ENCODE data around the gene KPNB1.

Gene KPNB1

DNA sequence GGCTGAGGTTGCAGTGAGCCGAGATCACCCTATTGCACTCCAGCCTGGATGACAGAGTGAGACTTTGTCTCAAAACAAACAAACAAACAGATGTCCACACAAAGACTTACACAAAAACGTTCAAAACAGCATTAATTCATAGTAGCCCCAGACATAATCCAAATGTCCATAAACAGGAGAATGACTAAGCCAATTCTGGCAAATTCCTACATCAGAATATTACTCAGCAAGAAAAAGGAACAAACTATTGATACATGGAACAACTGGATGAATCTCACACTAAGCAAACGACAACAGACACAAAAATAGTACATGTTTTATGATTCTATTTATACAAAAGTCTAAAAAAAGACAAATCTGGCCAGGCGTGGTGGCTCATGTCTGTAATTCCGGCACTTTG is 10.8 kb upstream of the KPNB1 start:
- DNase-seq, result no peak

DNA sequence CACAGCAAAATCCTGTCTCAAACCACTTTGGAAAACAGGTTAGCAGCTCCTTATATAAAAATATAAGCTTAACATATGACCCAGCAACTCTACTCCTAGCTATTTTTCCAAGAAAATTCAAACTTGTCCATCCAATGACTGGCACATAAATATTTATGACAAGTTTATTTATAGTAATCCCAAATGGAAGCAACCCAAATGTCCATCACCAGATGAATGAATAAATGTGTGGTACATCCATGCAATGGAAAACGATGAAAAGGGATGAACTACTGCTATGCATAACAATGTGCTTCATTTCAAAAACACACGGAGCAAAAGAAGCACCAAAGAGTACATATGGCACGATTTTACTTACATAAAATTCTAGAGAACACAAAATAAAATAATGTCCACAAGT is 9.6 kb upstream of the KPNB1 start:
- DNase-seq, result no peak

DNA sequence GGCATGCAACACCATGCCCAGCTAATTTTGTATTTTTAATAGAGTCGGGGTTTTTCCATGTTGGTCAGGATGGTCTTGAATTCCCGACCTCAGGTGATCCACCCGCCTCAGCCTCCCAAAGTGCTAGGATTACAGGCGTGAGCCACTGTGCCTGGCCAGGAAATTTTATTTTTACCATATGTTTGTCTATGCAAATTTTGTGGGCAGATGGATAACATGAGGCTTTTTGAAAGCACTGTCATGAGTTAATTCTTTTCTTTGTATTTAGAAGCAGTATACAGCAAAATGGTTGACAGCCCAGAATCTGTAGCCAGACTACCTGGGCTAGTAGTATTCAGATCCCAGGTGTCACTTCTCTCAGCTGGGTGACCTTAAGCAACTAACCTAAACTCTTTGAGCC is 8.5 kb upstream of the KPNB1 start:
- DNase-seq, result no peak

DNA sequence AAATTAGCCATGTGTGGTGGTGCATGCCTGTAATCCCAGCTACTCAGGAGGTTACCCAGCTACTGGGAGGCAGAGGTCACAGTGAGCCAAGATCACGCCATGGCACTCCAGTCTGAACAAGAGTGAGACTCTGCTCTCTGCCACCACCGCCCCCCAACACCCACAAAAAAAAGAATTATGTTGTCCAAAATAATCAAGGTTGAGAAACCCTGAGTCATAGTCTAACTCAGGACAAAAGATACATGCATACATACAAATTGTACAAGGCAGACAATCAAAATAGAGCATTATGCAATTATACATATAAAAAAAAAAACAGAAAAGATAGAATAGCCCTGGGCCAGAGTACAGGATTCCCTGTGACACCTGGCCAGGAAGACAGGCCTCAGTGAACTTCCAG is 6.6 kb upstream of the KPNB1 start:
- no peak for DNase-seq

DNA sequence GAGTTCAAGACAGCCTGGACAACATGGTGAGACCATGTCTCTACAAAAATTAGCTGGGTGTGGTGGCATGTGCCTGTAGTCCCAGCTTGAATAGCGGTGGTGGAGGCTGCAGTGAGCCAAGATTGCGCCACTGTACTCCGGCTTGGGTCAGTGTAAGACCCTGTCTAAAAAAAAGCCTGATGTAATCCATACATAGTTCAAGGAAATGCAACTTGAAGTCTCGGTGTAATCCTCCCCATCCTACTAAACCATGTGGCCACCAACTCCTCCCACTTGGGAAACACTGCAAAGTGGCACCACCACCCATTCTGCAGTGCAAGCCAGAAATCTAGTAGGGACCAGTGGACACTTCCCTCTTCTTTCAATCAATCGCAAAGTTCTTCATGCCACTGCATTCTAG is 5.4 kb upstream of the KPNB1 start:
- no peak for DNase-seq

DNA sequence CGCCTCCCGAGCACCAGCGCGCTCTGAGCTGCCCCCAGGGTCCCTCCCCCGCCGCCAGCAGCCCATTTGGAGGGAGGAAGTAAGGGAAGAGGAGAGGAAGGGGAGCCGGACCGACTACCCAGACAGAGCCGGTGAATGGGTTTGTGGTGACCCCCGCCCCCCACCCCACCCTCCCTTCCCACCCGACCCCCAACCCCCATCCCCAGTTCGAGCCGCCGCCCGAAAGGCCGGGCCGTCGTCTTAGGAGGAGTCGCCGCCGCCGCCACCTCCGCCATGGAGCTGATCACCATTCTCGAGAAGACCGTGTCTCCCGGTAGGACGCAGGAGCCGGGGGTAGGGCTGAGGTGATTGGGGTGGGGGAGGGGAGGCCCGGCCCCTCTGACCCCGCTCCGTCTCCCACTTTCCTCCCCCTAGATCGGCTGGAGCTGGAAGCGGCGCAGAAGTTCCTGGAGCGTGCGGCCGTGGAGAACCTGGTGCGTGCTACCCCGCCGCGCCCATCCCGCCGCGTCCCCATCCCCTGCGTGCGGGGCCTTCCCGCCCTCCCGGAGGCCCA is 329 bp downstream of the KPNB1 start:
- no peak for DNase-seq

DNA sequence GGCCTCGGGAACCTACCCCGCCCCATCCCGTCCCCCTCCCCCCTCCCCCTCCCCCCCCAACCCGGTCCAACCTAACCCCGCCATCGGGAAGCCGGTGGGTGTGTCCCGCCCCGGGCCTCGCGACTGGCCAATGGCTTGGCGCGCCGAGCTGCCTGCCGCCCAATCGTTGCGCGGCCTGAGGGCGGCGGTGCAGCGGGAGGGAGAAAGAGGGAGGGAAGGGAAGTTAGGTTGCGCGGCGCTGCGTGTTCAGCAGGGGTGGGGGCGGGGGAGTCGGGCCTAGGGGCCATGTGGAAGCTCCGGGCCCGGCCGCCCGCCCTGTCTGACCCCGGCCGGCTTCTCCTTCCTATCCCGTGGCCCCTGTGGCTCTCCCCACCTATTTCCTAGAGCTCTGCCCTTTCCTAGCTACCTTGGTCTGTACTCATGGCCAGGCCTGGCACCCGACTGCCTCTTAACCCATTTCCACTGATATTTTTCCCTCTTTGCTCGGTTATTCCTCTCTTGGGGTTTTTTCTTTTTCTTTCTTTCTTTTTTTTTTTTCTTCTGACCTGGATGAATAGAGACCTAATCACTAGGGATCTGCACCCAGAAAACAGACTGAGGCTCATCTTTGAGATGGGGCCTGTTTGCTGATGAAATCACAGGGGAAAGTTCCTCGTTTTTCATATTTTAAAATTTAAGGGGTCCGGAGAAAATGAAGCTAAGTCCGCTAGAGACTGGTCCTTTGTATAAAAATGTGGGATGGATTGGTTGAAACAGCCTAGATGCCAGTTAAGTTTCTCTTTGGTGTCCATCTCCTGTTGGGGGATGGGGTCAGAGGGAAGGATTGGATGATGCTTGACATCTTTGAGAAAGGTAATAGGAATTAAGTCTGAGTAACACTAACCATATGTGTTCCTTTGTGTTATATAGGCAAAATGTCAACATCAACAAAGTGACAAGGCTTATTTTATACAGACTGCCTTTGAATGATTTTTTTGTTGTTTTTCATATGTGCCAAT is 1.1 kb downstream of the KPNB1 start:
- peak; percentile 97 for DNase-seq

DNA sequence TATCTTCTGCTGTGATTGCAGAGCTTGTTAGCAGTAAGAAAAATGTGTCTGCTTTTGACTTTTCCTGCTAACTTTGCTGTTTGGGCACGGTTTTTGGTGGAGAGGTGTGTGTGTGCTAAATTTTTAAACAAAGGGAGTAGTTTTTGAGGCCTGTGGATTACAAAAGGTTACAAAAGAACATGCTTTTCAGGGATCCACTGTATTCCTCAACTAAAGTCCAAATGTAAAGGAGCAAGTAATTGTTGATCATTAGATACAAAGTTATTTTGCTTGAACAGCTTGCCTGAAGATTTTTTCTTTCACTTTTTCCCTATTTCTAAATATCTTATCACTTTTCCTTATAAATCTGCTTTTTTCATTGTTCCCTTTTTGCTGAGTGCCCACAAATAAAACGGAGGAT is 2.0 kb downstream of the KPNB1 start:
- no peak for DNase-seq

DNA sequence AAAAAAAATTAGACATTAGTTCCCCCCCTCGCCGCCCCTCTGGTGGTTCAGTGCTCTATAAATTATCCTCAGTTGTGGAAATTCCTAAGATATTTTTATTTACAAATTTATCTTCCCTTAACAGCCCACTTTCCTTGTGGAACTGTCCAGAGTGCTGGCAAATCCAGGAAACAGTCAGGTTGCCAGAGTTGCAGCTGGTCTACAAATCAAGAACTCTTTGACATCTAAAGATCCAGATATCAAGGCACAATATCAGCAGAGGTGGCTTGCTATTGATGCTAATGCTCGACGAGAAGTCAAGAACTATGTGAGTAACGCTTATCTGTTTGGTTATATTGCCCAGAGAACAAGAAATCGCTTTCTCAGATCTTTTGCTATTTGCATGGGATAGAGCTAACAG is 2.9 kb downstream of the KPNB1 start:
- DNase-seq, result no peak

DNA sequence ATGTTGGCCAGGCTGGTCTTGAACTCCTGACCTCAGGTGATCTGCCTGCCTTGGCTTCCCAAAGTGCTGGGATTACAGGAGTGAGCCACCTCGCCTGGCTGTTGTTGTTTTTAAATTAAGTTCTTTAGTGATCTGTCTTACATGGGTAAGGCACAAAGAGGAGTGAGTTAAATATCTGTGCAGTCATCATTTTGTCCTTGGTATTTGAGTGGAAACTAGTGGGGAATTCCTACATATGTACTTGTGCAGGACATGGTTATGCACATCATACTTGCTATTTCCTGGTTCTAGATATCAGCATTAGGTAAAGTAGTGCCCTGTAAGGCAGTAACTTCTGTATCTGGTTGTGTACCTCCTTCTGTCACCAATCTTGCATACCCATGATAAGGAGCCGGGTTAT is 3.7 kb downstream of the KPNB1 start:
- no peak for DNase-seq

DNA sequence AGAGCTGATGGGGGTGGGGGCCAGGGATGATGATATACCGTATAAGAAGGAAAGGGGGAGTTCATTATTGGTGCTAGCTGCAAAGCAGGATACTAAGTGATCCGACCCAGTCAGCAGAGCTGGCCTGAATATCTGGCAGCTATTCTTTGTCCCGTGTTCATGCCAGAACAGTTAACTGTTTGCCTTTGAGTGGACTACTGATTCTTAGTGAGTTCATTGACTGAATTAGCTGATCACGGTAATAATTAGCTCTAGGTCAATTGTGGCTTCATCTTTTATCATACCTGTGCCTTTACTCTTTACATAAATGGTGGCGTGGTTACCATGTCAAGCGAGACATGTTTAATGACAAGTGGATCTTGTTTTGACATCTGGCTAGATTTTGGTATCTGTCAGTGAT is 5.3 kb downstream of the KPNB1 start:
- no peak for DNase-seq

DNA sequence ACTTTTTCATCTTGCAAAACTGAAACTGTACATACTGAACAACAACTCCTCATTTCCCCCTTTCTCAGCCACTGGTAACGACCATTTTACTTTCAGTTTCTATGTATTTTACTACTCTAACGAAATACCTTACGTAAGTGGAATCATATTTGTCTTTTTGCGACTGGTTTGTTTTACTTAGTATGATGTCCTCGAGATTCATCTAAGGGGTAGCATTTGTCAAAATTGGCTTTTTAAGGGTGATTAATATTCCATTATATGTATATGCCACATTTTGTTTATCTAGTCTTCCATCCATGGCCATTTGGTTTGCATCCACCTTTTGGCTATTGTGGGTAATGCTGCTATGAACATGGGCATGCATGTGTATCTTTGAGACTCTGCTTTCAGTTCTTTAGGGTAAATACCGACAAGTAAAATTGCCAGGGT is 10.4 kb downstream of the KPNB1 start:
- DNase-seq, result no peak

DNA sequence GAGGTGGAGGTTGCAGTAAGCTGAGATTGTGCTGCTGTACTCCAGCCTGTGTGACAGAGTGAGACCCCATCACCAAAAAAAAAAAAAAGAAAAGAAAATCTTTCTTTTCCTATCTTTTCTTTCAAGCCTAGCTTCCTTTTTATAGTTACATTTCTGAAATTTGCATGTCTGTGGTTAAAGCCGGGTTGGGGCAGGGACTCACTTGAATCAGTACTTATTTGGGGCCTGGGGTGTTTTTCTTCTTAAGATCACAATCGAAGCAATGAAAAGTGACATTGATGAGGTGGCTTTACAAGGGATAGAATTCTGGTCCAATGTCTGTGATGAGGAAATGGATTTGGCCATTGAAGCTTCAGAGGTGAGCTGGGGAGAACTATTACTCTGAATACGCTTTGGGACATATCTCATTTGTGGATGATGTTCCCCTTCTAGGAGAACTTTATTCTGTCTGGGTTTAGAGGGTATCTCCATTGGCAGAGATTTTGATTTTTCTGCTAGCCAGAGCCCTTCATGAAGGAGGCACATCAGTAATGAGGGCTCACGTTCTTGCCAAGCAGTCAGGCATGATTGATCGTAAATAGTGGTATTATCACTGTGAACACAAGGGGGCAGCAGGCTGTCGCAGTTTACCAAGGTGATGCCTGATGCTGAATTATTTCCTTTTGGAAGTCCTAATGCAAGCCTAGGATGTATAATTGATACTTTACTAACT is 14.3 kb downstream of the KPNB1 start:
- DNase-seq, result peak; percentile 65

DNA sequence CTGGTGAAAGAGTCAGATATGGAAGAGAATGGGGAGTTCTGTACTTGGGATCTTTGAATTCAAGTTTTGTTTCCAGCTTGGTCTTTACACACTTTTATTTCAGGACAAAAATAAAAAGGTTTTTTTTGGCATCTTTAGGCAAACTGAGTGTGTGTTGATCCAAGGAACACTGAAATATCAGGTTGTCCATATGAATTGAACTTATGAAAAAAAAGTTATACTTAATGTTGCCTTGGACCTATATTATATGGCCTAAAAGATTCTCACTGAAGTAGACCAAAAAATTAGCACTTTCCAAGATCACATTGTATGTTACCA is 14.9 kb downstream of the KPNB1 start:
- no peak for DNase-seq

DNA sequence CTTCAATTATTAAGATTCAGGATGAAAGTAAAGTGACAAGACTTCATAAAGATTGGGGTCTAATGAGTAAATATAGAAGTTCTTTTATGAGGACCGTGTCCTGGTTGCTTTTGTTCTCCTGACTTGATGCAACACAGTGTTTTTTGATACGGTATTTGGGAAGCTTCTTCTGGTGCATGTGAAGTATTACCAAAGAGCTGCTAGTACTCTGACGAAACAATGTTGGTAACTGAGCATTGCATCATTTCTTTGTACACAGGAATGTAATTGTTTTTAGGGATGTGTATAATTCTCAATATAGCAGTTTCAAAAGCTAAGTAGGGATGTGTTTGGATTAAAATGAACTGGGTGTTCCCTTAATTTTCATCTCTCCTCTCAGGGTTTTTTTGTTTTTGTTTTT is 15.9 kb downstream of the KPNB1 start:
- no peak for DNase-seq

DNA sequence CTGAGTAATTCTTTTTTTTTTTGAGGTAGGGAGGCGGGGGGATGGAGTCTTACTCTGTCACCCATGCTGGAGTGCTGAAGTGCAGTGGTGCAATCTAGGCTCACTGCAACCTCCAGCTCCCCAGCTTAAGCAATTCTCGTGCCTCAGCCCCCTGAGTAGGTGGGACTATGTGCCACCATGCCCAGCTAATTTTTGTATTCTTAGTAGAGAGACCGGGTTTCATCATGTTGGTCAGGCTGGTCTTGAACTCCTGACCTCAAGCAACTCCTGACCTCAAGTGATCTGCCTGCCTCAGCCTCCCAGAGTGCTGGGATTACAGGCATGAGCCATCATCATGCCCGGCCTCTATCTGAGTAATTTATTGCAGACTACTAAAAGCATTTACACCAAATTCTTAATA is 19.4 kb downstream of the KPNB1 start:
- no peak for DNase-seq

DNA sequence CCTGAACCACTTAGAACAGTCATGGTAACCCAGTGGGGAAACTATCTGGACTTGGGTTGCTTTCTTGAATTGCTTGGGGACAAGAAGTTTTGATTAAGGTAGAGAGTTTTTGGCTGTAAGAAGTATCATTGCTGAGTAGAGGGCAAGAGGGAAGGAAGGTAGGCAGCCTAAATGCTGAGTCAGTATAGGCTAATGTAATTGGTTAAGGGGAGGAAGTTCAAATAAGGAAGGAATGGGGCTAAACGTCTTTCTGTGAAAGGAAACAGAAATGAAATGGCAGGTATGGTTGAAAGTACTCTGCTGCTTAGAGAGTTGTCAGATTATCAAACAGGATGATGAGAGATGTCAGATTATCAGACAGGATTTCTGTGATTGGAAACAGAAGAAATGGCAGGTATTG is 20.3 kb downstream of the KPNB1 start:
- no peak for DNase-seq

DNA sequence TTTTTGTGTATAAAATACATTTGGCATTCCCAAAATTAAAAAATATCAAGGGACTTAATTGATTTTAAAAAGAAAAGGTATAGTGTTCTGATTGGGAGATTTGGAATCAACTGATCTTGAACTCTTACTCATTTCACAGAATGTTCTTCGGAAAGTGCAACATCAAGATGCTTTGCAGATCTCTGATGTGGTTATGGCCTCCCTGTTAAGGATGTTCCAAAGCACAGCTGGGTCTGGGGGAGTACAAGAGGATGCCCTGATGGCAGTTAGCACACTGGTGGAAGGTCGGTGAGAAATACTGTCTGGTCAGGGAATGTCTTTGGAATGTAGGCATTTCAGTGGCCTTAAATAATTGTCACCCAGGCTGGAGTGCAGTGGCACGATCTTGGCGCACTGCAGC is 24.8 kb downstream of the KPNB1 start:
- no peak for DNase-seq

DNA sequence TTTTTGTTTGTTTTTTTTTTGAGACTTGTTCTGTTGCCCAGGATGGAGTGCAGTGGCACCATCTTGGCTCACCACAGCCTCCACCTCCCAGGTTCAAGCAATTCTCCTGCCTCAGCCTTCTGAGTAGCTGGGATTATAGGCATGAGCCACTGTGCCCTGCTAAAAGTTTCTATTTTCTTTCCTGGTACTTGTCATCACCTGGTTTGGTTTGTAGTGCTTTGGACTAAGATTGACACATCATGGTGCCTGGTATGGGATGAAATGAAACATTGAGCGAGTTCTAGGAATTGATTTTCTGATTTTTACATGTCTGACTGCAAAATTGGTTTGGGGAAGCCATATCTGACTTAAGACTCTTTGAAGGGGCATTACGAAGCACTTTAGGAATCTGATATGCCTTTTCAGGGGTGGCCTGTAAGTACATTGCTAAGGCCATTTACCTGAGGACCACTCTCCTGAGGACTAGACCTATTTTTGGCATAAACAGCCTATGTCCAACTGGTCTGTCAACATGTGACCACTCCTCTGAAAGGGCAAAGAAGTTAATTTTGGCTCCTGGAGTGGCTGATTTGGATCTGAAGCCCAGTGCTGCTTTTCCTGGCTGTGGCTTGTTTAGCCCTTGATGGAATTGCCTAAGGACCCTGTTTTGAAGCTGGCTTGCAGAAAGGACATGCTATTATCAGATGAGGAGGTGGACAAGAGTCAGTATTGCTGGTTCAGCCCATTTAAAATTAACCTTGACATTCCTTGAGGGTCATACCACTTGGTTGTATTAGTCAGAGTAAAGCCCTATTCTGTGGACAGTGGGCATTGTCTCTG is 25.9 kb downstream of the KPNB1 start:
- no peak for DNase-seq

DNA sequence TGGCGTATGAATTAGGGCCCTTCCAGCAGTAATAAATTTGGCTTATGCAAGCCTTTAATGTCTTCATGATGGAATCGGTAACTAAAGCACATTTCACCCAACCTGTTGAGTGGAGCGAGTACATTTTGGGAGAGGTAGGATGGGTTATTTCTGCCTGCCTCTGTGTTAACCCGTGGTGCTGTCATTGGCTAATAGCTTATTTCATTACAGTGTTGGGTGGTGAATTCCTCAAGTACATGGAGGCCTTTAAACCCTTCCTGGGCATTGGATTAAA is 26.4 kb downstream of the KPNB1 start:
- no peak for DNase-seq

DNA sequence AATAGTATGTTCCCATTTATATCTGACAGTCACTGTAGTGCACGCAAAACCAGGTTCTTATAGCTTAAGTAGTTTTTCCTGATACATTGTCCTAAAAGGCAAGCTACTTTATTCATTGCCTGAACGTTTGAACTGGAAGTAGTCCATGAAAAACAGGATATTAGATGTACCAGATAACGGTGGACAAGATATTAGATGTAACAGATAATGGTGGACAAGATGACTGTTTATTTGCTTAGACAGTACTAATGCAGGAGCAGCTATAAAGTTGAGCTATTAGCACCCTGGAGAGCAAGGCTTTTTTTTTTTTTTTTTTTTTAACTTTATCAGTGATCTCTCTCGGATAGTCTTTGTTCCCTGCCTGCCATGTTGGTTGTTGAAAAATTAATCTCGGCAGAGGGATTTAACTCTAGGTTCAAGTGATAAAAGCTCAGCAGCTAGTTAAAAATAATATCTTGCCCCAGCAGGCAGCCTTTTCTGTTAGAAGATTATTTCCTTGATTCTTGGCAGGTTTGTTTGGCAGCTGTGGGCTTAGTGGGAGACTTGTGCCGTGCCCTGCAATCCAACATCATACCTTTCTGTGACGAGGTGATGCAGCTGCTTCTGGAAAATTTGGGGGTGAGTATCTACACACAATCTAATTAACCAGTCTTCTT is 26.9 kb downstream of the KPNB1 start:
- no peak for DNase-seq

DNA sequence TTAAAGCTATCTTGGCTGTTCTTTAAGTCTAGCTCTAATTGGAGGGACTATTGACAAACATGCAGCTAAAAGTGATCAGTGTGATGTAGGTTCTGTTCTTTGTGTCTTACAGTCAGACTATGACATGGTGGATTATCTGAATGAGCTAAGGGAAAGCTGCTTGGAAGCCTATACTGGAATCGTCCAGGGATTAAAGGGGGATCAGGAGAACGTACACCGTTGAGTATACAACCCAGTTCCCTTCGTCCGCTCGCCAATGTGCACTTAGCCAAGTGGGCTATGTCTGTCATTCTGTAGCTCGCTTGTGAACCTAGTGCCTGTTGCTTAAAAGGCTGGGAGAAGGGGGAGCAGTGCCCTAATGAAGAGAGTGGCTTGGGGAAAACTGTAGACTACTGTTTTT is 28.5 kb downstream of the KPNB1 start:
- no peak for DNase-seq

DNA sequence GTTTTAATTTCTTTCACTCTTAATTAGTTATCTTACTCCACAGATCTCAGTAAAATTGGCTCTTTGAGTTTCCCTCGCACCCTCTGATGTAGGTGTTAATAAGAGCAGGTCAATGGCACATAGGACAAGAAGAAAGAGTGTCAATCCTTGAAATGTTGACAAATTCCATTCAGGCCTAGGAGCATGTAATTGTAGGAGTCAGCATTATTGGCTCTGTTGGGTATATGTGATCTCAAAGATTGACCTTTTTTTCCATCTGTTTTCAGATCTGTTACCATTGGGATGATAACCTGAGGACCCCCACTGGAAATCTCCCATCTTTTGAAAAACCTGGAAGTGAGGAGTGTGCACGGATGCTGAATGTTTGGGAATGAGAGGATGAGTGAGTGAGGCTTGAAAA is 32.4 kb downstream of the KPNB1 start:
- DNase-seq, result no peak

Data from hematopoietic multipotent progenitor cell treated with erythropoietin and hydrocortisone succinate and interleukin-3 and kit ligand, for 8 days (in vitro differentiated cells).